Hepatocyte (in vitro differentiated cells): Measurements from ENCODE around the gene ACKR3.

Experiments
- EZH2 ChIP-seq: fragments of 200-600 bp; sonication (generic); IDR thresholded peaks from 2 replicates; pipeline ENCODE4 v1.6.1; 2016; ENCODE audit warnings: antibody characterized with exemption, mild to moderate bottlenecking, borderline replicate concordance
- EZH2phosphoT487 ChIP-seq: fragments of 200-600 bp; sonication (generic); IDR thresholded peaks from one replicate; pipeline ENCODE4 v1.6.1; 2018; ENCODE audit warnings: antibody characterized with exemption, mild to moderate bottlenecking, low read depth, moderate library complexity; ENCODE audit not compliant: unreplicated experiment, severe bottlenecking
- TF ChIP-seq, protein P1 (sequence below): fragments of 200-600 bp; sonication (generic); IDR thresholded peaks from 2 replicates; pipeline ENCODE4 v1.5.1; 2016; ENCODE audit warnings: antibody characterized with exemption, mild to moderate bottlenecking; ENCODE audit not compliant: poor library complexity

GRCh38 chr2:236529606-236530005, 40.0 kb upstream of the ACKR3 start:
- TF ChIP-seq EZH2 (no peak), EZH2phosphoT487 (no peak)
- TF ChIP-seq, protein P1, sequence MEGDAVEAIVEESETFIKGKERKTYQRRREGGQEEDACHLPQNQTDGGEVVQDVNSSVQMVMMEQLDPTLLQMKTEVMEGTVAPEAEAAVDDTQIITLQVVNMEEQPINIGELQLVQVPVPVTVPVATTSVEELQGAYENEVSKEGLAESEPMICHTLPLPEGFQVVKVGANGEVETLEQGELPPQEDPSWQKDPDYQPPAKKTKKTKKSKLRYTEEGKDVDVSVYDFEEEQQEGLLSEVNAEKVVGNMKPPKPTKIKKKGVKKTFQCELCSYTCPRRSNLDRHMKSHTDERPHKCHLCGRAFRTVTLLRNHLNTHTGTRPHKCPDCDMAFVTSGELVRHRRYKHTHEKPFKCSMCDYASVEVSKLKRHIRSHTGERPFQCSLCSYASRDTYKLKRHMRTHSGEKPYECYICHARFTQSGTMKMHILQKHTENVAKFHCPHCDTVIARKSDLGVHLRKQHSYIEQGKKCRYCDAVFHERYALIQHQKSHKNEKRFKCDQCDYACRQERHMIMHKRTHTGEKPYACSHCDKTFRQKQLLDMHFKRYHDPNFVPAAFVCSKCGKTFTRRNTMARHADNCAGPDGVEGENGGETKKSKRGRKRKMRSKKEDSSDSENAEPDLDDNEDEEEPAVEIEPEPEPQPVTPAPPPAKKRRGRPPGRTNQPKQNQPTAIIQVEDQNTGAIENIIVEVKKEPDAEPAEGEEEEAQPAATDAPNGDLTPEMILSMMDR, result no peak
